ENCODE results near the gene PRLH. TPM values are rescaled to one million over a fixed set of nuclear protein-coding genes. Genes with fewer than 3 reads are reported as not detected.

The PRLH gene
- total and polyA plus RNA-seq, 12 donors: not detected

DNA sequence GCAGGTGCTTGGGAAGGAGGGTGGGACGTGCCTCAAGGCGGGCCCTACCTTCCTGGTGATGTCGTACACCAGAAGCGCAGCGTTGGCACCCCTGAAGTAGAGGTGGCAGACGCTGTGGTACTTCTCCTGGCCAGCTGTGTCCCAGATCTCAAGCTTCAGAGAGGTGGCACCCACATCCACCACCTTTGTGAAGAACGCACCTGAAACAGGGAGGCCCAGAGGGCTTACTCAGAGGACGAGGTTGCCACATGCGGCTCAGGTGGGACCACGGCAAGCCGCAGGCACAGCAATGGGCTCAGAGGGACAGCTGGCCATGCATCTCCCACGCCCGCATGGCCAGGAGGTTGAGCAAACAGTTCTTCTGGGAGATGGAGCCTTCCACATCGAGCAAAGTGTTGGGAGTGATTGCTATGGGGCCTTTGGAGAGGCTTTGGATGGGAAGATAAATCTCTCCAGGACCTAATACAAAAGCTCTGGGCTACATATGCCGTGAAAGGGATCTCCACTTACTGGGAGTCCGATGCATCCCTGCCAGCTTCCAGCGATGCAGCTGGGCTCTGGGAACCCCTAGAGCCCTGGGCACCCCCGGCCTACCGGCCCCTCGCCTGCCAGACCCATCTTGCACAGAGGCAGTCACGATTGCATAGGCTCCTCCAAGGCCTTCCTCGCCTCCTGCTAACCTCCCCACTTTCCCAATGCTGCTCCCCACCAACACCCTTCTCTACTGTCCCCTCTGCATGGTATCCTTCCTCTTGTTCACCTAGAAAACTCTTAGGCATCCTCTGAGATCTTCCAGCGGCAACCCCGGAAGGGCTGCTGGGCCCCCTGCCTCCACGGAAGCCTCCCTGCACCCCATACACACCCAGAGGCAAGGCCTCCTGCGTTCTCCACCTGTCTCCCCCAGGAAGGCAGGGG lies 11.8 kb downstream of the PRLH start:
- H3K36me3 ChIP-seq (replicated peaks in 1 of 2): no peaks in the 10 kb centered on the region
- WGBS, 4 donors: 91 to 92% (median 92%) methylated on average over 20 to 26 of the region's 26 CpGs
- H3K4me3 ChIP-seq: no peak overlapping the region
- H3K27me3 ChIP-seq: no peaks in the 10 kb centered on the region
- DNase-seq: no peak
- no peak overlapping the region for H3K27ac ChIP-seq
- TF ChIP-seq POLR2A (IDR thresholded peaks at IDR 0.05): no peak
- TF ChIP-seq, protein P1, sequence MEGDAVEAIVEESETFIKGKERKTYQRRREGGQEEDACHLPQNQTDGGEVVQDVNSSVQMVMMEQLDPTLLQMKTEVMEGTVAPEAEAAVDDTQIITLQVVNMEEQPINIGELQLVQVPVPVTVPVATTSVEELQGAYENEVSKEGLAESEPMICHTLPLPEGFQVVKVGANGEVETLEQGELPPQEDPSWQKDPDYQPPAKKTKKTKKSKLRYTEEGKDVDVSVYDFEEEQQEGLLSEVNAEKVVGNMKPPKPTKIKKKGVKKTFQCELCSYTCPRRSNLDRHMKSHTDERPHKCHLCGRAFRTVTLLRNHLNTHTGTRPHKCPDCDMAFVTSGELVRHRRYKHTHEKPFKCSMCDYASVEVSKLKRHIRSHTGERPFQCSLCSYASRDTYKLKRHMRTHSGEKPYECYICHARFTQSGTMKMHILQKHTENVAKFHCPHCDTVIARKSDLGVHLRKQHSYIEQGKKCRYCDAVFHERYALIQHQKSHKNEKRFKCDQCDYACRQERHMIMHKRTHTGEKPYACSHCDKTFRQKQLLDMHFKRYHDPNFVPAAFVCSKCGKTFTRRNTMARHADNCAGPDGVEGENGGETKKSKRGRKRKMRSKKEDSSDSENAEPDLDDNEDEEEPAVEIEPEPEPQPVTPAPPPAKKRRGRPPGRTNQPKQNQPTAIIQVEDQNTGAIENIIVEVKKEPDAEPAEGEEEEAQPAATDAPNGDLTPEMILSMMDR (IDR thresholded peaks at IDR 0.05): no peak
- peaks cover 4 to 9% of the 10 kb centered on the region in 2 donors for H3K4me1 ChIP-seq (replicated peaks in 1 of 2)
- H3K9me3 ChIP-seq (replicated peaks in 1 of 3): no peaks in the 10 kb centered on the region
- intact Hi-C loops (cut with DNase I): loop anchor here (5.0 to 10.0 kb wide), 2 partner anchors 164 to 463 kb away; no protein-coding TSS in a partner anchor

DNA sequence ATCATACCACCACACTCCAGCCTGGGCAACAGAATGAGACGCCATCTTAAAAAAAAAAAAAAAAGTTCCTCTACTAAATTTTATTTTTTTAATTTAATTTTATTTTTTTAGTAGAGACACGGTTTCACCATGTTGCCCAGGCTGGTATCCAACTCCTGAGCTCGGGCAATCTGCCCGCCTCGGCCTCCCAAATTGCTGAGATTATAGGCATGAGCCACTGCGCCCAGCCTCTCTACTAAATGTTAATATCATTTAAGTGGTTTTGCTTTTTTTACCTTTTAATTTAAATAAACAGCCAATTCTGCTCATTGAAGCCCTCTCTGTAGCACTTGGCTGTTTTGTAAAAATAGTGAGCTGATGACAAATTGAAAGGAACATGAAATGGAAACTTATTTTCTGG lies 15.0 kb downstream of the PRLH start:
- H3K9me3 ChIP-seq (replicated peaks in 1 of 3): no peaks in the 10 kb centered on the region
- H3K4me3 ChIP-seq: no peak overlapping the region
- TF ChIP-seq, protein P1 (IDR thresholded peaks at IDR 0.05): no peak
- TF ChIP-seq POLR2A (IDR thresholded peaks at IDR 0.05): no peak
- H3K36me3 ChIP-seq (replicated peaks in 1 of 2): no peaks in the 10 kb centered on the region
- H3K27me3 ChIP-seq: no peaks in the 10 kb centered on the region
- peak overlapping the region in 1 of 5 donors; percentile 75 for H3K27ac ChIP-seq
- H3K4me1 ChIP-seq (replicated peaks in 1 of 2): peaks cover 4 to 9% of the 10 kb centered on the region in 2 donors
- intact Hi-C loops (cut with DNase I): loop anchor here in 1 of 2 donors (5.0 kb wide), 1 partner anchor 91 kb away; no protein-coding TSS in a partner anchor
- 79 to 85% (median 81%) methylated on average over 6 of the region's 6 CpGs for WGBS, 4 donors
- no peak for DNase-seq

DNA sequence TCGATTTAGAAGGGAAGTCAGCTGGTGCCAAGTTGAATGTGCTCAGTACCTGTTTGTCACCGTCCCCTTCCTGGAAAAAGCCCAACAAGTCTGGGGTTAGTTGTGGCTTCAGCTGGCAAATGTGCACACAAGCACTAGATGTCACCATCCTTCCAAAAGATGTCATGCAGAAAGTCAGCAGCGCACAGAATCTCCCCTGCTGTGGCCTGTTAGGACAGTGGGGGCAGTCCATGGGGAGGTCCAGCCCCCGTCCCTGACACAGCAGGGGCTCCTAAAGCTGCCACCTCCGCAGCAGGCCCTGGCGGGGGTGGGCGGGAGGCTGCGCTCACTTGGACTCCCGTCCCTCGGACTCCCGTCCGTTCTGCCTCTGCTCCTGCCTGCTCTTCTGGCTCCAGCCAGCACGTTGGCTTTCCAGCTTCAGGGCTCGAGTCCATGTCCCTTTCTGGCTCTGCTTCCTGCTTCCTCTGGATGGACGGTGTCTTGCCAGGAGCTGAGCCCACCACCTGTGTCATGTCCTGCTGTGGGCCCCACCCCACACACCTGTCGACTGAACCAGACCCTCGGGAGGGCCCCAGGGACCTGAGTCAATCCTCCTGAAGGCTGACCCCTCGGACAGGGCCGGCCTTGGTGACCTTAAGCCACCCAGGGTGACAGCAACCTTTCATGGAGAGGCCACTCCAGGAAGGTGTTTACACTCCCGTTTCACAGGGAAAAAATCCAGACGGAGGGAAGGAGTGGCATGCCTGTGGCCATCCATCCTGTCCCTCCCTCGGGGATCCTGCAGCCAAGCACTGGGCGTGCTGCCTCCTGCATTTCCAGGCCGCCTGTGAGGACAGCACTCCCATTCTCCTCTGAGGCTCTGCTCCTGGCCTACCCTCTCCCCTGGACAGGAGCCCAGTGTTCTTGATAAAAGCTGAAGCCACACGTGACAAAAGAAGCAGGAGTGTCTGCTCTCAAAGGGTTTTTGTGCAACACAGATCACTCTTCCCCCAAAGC lies 15.7 kb downstream of the PRLH start:
- Histone ChIP-seq H3K36me3 (replicated peaks in 1 of 2) (no peaks in the 10 kb centered on the region), H3K9me3 (replicated peaks in 1 of 3) (no peaks in the 10 kb centered on the region), H3K27me3 (no peaks in the 10 kb centered on the region), H3K27ac (peak overlapping the region in 2 of 5 donors; percentile 74 to 75), H3K4me1 (replicated peaks in 1 of 2) (peaks cover 4 to 9% of the 10 kb centered on the region in 2 donors), H3K4me3 (no peak overlapping the region)
- 21 to 36% (median 26%) methylated on average over 6 to 25 of the region's 25 CpGs for WGBS, 4 donors
- TF ChIP-seq POLR2A (IDR thresholded peaks at IDR 0.05): no peak
- TF ChIP-seq, protein P1 (IDR thresholded peaks at IDR 0.05): peak; percentile 20 to 61 (median 52)
- intact Hi-C loops (cut with DNase I): loop anchor here (2.0 to 5.0 kb wide), 2 partner anchors 90 to 161 kb away; no protein-coding TSS in a partner anchor
- DNase-seq: peak; percentile 48 to 90 (median 74)
